LHCN-M2 (cell line): ENCODE measurements around the gene ZNF217. TPM values are rescaled to one million over a fixed set of nuclear protein-coding genes. Genes with fewer than 3 reads are reported as not detected.
"Not testable (repeated sequence)": the region's sequence is repeated elsewhere in the genome, so short reads cannot be mapped to it uniquely, and the experiment has no call there.

Experiments used
- DNase-seq: peaks from one replicate; pipeline ENCODE4 v3.0.0-alpha.2; 2012; ENCODE audit warnings: low read depth
- total RNA-seq: library from RNA; depleted of rRNA; stranded (reverse); fragments of >200 nt; gene quantifications from 2 replicates; pipeline ENCODE4 v1.2.3, GENCODE V29; 2014

The ZNF217 gene
- total RNA-seq, 1 experiment from 2014 or later, result 21.0 TPM

GRCh38 chr20:53584550-53584913, 9.1 kb downstream of the ZNF217 start:
- DNase-seq, result not testable (repeated sequence)

GRCh38 chr20:53583660-53584549, 9.7 kb downstream of the ZNF217 start:
- DNase-seq, result peak; percentile 37

- DNase-seq, result peak; percentile 94
Measured at GRCh38 chr20:53582574-53583351, 10.9 kb downstream of the ZNF217 start.

- DNase-seq, result no peak
Measured at GRCh38 chr20:53582251-53582570, 11.4 kb downstream of the ZNF217 start.

GRCh38 chr20:53581444-53582250, 12.0 kb downstream of the ZNF217 start:
- no peak for DNase-seq

GRCh38 chr20:53580376-53581111, 13.1 kb downstream of the ZNF217 start:
- DNase-seq, result peak; percentile 28

DNA sequence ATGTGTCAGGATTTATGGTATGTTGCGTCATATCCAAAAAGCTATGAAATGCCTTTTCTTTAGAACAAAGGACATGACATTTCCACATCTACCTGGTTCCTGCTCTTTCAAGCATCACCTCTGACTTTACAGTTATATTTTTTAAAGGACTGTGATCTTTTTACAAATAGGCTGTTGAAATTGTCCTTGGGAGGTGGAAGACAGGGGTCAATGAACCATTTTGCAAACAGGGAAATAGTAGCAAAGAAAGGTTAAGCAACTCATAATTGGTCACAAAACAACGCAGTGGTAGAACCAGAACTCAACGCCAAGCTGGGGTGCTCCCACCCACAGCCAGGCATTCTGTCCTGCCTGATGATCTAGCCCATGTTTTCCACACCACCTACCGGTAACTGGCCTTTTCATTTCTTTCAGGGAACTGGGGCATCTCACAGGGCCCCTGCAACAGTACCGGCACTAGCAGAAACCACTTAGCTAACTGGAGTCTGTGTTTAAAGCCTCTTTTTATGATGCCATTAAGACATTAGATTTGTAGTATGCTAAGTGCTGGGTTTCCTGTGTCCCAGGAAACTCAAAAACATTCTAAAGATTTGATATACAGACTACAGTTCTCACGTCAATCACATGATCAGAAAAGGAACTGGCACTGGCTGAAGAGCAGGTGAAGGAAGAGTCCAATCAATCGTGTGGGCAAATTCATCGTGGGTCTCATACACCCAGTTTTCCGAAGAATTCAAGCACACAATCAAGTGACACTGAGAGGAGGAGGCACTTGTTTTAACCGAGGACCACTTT, 13.9 kb downstream of the ZNF217 start:
- peak; percentile 62 for DNase-seq

- no peak for DNase-seq
Measured at GRCh38 chr20:53579266-53579580, 14.4 kb downstream of the ZNF217 start.

DNA sequence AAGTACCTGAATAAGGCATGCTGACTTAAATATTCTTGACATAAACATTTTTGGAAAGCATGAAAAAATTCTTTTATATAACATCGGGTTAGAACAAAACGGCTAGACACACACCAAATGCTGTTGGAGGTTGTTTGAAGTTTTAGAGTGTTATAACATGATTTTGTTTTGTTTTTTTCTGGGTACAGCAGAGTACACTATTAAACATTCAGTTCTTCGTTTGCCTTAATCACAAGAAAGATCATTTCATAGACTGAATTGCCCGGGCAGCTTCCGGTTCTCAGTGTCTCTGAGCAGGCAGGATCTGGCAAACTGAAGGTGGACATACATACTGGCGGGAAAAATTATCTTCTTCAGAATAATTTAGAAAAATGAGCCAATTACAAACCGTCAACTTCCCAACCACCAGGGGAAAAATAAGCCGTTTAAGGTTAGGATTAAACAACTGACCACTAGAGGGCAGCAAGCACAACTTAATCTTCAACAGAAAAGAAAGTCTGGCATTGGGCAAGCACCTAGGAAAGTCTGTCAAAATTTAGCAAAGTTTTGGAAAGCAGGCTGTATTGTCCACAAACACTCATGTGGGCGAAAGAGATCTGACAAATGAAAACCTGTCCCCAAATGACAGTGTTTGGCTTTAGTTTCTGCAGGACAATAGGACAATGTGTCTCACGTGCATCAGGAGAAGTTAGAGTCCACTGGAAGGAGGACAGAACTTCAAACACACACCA, 15.0 kb downstream of the ZNF217 start:
- peak; percentile 90 for DNase-seq

GRCh38 chr20:53576586-53577318, 16.9 kb downstream of the ZNF217 start:
- no peak for DNase-seq

DNA sequence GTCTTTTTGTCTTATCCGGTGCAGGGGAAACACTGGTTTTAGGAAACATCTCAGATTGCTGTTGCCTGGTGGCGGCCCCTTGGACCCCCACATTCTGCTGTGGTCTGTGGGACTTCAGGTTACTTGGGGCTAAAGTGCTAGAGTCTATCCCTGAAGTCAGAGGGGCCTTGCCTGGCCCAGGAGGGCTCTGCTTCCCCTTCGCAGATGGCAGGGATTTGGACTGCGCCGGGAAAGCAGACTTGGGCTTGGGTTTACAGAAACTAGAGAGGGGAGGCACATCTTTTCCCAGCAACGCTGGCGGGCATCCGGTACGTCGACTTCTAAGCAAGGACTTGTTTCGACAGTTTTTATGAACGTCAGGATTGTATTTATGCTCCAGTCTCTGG, 17.5 kb downstream of the ZNF217 start:
- no peak for DNase-seq

DNA sequence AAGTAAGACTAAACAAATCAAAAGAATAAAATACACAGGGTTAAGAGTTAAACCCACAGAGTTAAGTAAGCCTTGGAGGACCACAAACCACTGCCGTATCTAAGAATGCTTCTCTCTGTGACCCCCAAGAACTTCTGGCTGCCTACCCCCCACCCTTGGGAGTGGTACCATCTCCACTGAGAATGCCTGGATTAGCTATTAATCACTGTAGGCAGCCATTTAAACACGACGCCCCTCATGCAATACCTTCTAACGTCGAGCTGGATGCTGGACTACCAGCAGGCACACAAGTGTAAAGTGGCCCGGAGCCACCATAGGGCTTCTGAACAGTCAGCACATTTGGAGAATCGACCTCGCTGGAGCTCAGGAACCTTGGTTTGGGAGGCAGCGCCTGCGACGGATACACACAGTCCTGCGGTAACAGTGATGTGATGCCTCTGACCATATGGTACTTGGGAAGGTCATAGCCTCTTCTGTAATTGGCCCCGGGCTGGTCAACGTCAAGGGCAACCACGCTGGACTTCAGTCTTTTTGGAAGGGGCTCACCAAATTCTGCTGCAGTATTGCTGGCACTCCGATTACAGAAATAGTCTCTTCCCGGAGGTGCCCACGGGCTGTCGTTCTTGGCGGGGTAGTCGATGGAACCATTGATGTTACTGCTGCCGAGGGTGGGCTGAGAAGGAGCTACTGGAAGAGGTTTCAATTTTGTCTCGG, 18.0 kb downstream of the ZNF217 start:
- DNase-seq, result no peak

DNA sequence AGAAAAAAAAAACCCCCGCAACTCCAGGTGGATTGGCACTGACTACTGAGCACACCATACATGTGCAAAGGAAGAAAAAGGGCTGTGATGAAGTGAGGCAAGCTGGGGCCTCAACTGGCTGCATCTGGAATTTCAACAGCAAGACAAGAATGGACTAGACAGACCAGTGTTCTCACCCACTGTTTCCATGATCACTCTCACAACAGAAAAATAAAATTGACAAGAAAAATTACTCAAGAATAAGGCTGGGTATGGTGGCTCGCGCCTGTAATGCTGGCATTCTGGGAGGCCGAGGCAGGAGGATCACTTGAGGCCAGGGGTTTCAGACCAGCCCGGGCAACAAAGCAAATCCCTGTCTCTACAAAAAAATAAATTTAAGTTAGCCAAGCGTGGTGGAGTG, 18.8 kb downstream of the ZNF217 start:
- no peak for DNase-seq

GRCh38 chr20:53574259-53574789, 19.3 kb downstream of the ZNF217 start:
- DNase-seq, result no peak

DNA sequence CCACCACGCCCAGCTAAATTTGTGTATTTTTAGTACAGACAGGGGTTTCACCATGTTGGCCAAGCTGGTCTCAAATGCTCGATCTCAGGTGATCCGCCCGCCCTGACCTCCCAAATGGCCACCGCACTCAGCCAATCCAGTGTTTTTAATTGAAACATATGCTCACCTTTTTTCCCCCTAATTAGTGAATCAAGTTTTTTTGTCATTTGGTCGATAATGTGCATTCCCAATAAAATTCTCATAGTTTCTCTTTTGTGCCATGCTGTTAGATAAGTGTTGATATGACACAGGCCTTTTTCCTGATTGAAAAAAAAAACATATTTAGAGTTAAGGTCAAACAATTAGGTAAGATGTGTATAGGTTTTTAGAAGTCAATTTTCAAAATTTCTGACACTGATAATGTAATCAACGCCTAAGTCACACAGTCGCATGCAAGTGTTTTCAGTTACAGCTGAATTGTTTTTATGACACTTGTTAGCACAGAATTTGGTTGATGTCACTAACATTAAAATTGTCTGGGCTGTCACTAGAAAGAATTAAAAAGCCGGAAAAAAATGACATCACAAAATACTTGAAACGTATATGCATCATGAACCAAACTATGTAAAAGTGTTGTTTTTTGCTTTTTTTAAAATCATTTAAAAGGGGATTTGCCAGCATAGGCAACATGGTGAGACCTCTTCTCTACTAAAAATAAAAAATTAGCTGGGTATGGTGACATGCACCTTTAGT, 21.9 kb downstream of the ZNF217 start:
- no peak for DNase-seq

DNA sequence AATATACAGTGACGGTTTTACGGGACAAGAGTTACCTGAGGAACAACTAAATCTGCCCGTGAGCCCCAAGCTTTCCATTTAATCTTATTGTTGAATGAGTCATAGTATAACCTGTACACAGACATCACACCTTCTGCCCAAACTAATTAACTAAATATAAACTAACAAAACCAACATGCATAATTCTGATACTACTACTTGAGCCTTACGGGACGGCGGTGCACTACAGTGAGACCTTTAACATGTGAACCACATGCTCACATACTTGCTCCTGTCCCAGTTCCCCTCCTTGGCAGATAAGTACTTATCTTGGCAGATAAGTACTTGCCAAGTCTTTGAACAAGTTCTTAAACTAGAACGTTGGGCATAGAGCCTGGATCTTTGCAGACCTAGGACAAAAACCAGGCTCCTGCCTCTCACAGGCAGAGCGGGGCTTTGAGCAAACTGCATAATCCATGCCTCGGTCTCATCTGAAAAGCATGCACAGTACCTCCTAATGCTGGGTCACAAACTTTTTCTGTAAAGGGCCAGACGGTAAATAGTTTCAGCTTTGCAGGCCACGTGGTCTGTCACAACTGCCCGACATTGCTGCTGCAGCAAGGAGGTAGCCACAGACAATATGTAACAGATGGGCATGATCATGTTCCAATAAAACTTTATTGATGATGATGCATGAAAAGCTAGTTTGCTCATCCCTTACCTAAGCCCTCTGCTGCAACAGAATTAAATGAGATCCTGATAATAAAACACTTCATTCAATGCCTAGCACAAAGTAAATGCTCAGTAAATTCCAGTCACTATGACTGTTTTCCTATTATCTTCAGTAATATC, 23.0 kb downstream of the ZNF217 start:
- no peak for DNase-seq
